Measurements from ENCODE around the gene AACS. TPM values are rescaled to one million over a fixed set of nuclear protein-coding genes. Genes with fewer than 3 reads are reported as not detected.
A peak's percentile ranks its signal among the peaks of the same experiment; 100 is the strongest.

AACS gene
- total RNA-seq, 1 donor from 2014 or later = 16.6 TPM

- H3K27me3 Mint-ChIP-seq (ENCODE audit: insufficient read depth, low read depth) = peaks cover 33% of the 10 kb centered on the region
- Histone ChIP-seq H3K9me3 (ENCODE audit: low read depth) (no peaks in the 10 kb centered on the region), H3K4me2 (no peak overlapping the region), H3K9ac (no peak overlapping the region), H4K20me1 (ENCODE audit: low read depth) (peaks cover 19% of the 10 kb centered on the region), H3F3A (ENCODE audit: low read depth) (peaks cover 28% of the 10 kb centered on the region), H3K27ac (no peak overlapping the region), H3K79me2 (ENCODE audit: low read depth) (no peaks in the 10 kb centered on the region), H2AFZ (replicated peaks) (no peak overlapping the region), H3K4me3 (no peak overlapping the region), H3K4me1 (peaks cover 24% of the 10 kb centered on the region), H3K36me3 (no peaks in the 10 kb centered on the region), H3K27me3 (peaks cover 23% of the 10 kb centered on the region)
- no peak overlapping the region for H3K4me3 Mint-ChIP-seq
- TF ChIP-seq CTCF (IDR thresholded peaks at IDR 0.05) = no peak
- TF ChIP-seq EZH2 (IDR thresholded peaks at IDR 0.05) = no peak
- TF ChIP-seq EZH2phosphoT487 (IDR thresholded peaks at IDR 0.05) = no peak
- H3K9me3 Mint-ChIP-seq = peaks cover 2% of the 10 kb centered on the region
- peaks cover 18% of the 10 kb centered on the region for H3K4me1 Mint-ChIP-seq
- H3K36me3 Mint-ChIP-seq = no peaks in the 10 kb centered on the region
- DNase-seq (ENCODE audit: low spot score) = no peak
- no peak overlapping the region for H3K27ac Mint-ChIP-seq
These were observed 115.9 kb downstream of the AACS start for GRCh38 chr12:125181107-125181506.

GRCh38 chr12:125183187-125184067 lies 118.2 kb downstream of the AACS start:
- no peaks in the 10 kb centered on the region for H3K9me3 Mint-ChIP-seq
- H3K27me3 Mint-ChIP-seq (ENCODE audit: insufficient read depth, low read depth) = peaks cover 39% of the 10 kb centered on the region
- H3K27ac Mint-ChIP-seq = no peak overlapping the region
- Histone ChIP-seq H4K20me1 (ENCODE audit: low read depth) (peaks cover 35% of the 10 kb centered on the region), H3F3A (ENCODE audit: low read depth) (peaks cover 35% of the 10 kb centered on the region), H3K4me1 (peaks cover 37% of the 10 kb centered on the region), H3K27ac (no peak overlapping the region), H3K9ac (no peak overlapping the region), H2AFZ (replicated peaks) (peak overlapping the region; percentile 27), H3K4me3 (peak overlapping the region; percentile 94), H3K27me3 (peaks cover 40% of the 10 kb centered on the region), H3K36me3 (no peaks in the 10 kb centered on the region), H3K4me2 (peak overlapping the region; percentile 94), H3K79me2 (ENCODE audit: low read depth) (no peaks in the 10 kb centered on the region), H3K9me3 (ENCODE audit: low read depth) (no peaks in the 10 kb centered on the region)
- H3K36me3 Mint-ChIP-seq = no peaks in the 10 kb centered on the region
- H3K4me3 Mint-ChIP-seq = peak overlapping the region; percentile 60
- TF ChIP-seq CTCF (IDR thresholded peaks at IDR 0.05) (peak; percentile 100), EZH2phosphoT487 (IDR thresholded peaks at IDR 0.05) (no peak), EZH2 (IDR thresholded peaks at IDR 0.05) (no peak)
- H3K4me1 Mint-ChIP-seq = peaks cover 26% of the 10 kb centered on the region
- peak; percentile 91 for DNase-seq (ENCODE audit: low spot score)

- Histone ChIP-seq H3K27me3 (peaks cover 50% of the 10 kb centered on the region), H2AFZ (replicated peaks) (no peak overlapping the region), H3K79me2 (ENCODE audit: low read depth) (no peaks in the 10 kb centered on the region), H4K20me1 (ENCODE audit: low read depth) (peaks cover 45% of the 10 kb centered on the region), H3K4me3 (peak overlapping the region; percentile 94), H3F3A (ENCODE audit: low read depth) (peaks cover 44% of the 10 kb centered on the region), H3K36me3 (no peaks in the 10 kb centered on the region), H3K4me2 (peak overlapping the region; percentile 94), H3K4me1 (peaks cover 47% of the 10 kb centered on the region), H3K9me3 (ENCODE audit: low read depth) (no peaks in the 10 kb centered on the region), H3K27ac (no peak overlapping the region), H3K9ac (no peak overlapping the region)
- no peaks in the 10 kb centered on the region for H3K36me3 Mint-ChIP-seq
- DNase-seq (ENCODE audit: low spot score) = peak; percentile 70
- TF ChIP-seq CTCF (IDR thresholded peaks at IDR 0.05) (no peak), EZH2phosphoT487 (IDR thresholded peaks at IDR 0.05) (no peak), EZH2 (IDR thresholded peaks at IDR 0.05) (no peak)
- H3K4me1 Mint-ChIP-seq = peaks cover 35% of the 10 kb centered on the region
- no peak overlapping the region for H3K27ac Mint-ChIP-seq
- H3K9me3 Mint-ChIP-seq = no peaks in the 10 kb centered on the region
- H3K4me3 Mint-ChIP-seq = peak overlapping the region; percentile 85
- H3K27me3 Mint-ChIP-seq (ENCODE audit: insufficient read depth, low read depth) = peaks cover 40% of the 10 kb centered on the region
These were observed 119.2 kb downstream of the AACS start for GRCh38 chr12:125184213-125184967.

Data from neural progenitor cell (in vitro differentiated cells).